Endometrial microvascular endothelial cells (primary cell): Measurements from ENCODE around the gene CHCHD3. TPM values are rescaled to one million over a fixed set of nuclear protein-coding genes. Genes with fewer than 3 reads are reported as not detected.
"Not testable (repeated sequence)": the region's sequence is repeated elsewhere in the genome, so short reads cannot be mapped to it uniquely, and the experiment has no call there.

Source experiments
- in situ Hi-C: cut with HindIII; loops from 2 replicates; pipeline ENCODE4 v1.10.0; 2017; ENCODE audit warnings: low sequenced_read_pairs, low pct_unique_long_range_greater_than_20kb; ENCODE audit errors: inconsistent ontology term
- total RNA-seq: library from RNA; depleted of rRNA; stranded (reverse); fragments of >200 nt; gene quantifications from one replicate; pipeline ENCODE4 v1.2.3, GENCODE V29; 2015; ENCODE audit errors: inconsistent ontology term

The CHCHD3 gene
- total RNA-seq, 1 donor from 2014 or later = 60.9 TPM

- in situ Hi-C loops = not testable (repeated sequence)
Observed at GRCh38 chr7:132892744-132893143, 189.1 kb downstream of the CHCHD3 start.

- in situ Hi-C loops = no loop called here
Observed at GRCh38 chr7:132891554-132891953, 190.3 kb downstream of the CHCHD3 start.

GRCh38 chr7:132882714-132883428, 199.0 kb downstream of the CHCHD3 start:
- in situ Hi-C loops = no loop called here

- in situ Hi-C loops = no loop called here
Observed at GRCh38 chr7:132881317-132881716, 200.6 kb downstream of the CHCHD3 start.

GRCh38 chr7:132879579-132879978, 202.3 kb downstream of the CHCHD3 start:
- in situ Hi-C loops = no loop called here

- in situ Hi-C loops = no loop called here
Observed at GRCh38 chr7:132878204-132878919, 203.5 kb downstream of the CHCHD3 start.

- in situ Hi-C loops = no loop called here
Observed at GRCh38 chr7:132877573-132877972, 204.3 kb downstream of the CHCHD3 start.

GRCh38 chr7:132876576-132876975, 205.3 kb downstream of the CHCHD3 start:
- in situ Hi-C loops = no loop called here

GRCh38 chr7:132872034-132872433, 209.9 kb downstream of the CHCHD3 start:
- in situ Hi-C loops = no loop called here

GRCh38 chr7:132871419-132871818, 210.5 kb downstream of the CHCHD3 start:
- in situ Hi-C loops = no loop called here

- in situ Hi-C loops = no loop called here
Observed at GRCh38 chr7:132869166-132869861, 212.6 kb downstream of the CHCHD3 start.

GRCh38 chr7:132866551-132866950, 215.3 kb downstream of the CHCHD3 start:
- in situ Hi-C loops = no loop called here

- in situ Hi-C loops = no loop called here
Observed at GRCh38 chr7:132866144-132866531, 215.8 kb downstream of the CHCHD3 start.

GRCh38 chr7:132865366-132866143, 216.3 kb downstream of the CHCHD3 start:
- in situ Hi-C loops = no loop called here

- in situ Hi-C loops = no loop called here
Observed at GRCh38 chr7:132861940-132862554, 219.8 kb downstream of the CHCHD3 start.

- in situ Hi-C loops = no loop called here
Observed at GRCh38 chr7:132861424-132861823, 220.5 kb downstream of the CHCHD3 start.

- in situ Hi-C loops = no loop called here
Observed at GRCh38 chr7:132859199-132859598, 222.7 kb downstream of the CHCHD3 start.

- in situ Hi-C loops = no loop called here
Observed at GRCh38 chr7:132858760-132859159, 223.1 kb downstream of the CHCHD3 start.

- in situ Hi-C loops = no loop called here
Observed at GRCh38 chr7:132858251-132858650, 223.6 kb downstream of the CHCHD3 start.
